NCI-H82 treated with DMSO at 0.1 percent for 48 hours (cell line): Measurements from ENCODE around the gene THADA.
"Not testable (repeated sequence)": the region's sequence is repeated elsewhere in the genome, so short reads cannot be mapped to it uniquely, and the experiment has no call there.

Source experiments
- DNase-seq: peaks from one replicate; lab custom pipeline; 2025; ENCODE audit not compliant: unreplicated experiment; lab: John Stamatoyannopoulos, UW

Gene THADA

DNA sequence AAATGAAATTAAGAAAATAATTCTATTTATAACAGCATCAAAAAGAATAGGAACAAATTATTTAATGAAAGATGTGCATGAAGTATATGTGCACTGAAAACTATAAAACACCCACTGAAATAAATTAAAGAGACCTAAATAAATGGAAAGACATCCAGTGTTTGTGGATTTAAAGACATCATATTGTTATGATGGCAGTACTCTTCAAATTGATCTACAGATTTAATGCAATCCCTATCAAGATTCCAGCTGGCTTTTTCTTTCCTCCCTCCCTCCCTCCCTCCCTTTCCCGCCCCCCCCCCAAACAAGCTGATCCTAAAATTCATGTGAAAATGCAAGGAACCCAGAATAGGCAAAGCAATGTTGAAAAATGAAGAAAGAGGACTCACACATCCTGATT lies 285.9 kb downstream of the THADA start:
- DNase-seq, result no peak

DNA sequence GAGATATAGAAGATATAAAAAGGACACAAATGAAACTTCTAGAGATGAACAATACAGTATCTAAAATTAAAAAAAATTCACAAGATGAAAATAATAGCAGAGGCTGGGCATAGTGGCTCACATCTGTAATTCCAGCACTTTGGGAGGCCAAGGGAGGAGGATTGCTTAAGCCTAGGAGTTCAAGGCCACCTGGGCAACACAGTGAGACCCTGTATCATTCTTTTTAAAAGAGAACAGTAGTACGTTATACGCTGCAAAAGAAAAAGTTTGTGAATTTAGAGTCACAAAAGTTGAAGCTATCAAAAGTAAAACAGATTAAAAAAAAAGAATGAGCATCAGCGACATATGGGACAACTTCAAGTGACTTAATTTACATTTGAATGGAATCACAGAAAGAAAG lies 287.9 kb downstream of the THADA start:
- DNase-seq, result no peak

DNA sequence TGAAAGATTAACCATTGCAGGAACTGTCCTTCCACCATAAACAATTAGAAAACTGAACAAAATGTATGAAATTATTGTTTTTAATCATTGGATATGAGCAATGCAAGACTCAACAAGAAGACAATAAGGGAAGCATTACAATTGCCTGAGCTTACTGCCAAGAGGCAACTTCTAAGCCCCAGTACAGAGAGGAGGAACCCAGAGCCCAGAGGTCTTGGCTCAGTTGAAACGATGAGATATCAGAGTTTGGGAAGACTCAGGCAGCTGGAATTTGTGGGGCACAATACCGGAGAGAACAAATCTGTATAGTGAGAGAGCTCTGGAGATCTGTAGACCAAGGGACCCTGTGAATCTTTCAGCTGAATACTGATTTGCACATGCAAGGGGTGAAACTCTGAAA lies 288.8 kb downstream of the THADA start:
- no peak for DNase-seq

DNA sequence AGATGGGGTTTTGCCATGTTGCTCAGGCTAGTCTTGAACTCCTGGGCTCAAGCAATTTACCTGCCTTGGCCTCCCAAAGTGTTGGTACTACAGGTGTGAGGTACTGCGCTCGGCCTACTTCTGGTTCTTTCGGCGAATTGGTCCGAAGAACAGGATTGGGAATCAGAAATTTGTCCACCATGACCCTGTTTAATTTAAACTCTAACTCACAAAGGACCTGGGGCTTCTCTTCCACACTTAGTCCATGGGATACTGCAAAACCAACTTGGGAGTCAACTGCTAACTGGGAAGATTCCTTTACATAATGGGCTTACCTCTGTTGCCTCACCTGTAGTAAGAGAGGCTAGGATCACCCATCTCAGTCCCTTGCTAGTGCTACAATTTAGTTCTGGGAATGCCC lies 289.6 kb downstream of the THADA start:
- DNase-seq, result no peak

DNA sequence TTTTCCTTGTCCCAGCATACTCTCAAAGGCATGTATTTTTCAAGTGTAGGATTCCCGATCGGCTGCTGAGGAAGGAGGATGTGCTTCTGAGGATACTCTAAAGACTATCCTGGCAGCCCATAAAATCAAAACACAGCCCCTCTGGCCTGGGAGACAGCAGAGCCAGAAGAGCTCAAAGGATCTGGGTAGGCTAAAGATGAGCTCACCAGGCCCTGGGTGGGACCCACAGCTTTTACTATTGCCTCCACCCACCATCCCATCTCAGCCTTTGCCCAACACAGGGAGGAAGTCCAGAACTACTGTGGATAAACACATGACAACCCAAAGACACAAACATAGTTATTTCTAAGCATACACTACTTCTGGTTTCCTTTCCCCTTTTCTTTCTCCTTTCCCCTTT lies 290.3 kb downstream of the THADA start:
- no peak for DNase-seq

DNA sequence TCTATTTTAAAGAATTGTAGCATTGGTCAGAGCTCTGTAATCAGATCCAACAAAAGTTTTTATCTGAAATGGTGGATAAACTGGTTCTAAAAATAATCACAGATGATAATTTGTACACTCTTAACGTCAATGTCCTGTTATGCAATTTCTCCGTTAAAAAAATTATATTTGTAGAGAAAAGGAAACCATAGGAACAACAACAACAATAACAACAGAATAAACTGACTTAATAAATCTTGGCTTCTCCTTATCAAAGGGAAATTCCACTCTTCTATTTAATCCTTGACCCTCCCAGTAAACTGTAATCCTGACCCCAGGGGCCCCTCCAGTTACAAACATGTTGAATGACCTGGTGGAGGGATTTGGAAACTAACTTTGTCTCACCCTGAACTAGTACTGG lies 290.8 kb downstream of the THADA start:
- no peak for DNase-seq

DNA sequence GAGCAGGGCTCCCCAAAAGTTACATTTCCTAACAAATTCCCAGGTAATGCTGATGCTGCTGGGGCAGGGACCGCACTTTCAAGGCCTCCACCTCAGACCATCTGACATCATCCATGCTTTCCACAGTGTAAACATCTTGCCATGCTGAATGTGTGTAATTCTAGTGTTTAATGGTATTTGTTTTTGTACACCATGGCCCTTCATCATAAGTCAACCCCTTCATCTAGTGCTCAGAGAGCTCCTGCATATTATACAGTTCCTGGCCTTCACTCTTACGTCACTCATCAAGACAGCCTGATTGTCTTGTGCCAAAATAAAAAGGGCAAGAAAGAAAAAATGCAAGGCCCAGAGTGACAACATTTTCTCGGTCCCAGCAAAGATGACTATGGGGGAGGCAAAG lies 291.9 kb downstream of the THADA start:
- DNase-seq, result no peak

DNA sequence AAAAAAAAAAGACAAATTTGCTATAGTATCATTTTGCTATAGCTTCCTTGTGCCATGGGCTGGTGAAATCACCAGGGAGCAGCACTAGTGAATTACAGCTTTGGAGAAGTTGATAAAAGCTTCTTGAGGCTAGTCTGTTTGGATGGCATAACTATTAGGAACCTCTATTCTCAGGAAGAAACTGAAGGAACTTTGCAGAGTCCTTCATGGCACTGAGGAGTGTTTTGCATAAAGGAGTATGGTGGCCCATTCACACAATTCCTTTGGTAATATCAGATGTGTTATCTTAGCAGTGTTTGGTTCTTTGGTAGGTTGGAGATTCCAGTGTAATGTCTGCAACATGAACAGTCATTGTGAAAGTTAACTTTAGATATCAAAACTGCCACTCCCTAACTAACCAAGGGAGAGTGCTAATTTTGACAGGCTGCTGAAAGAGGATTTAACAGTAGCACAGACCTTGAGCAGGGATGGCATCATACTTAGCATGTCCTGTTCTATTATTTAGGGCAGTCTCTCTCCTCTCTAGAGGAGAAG lies 292.8 kb downstream of the THADA start:
- DNase-seq, result no peak

DNA sequence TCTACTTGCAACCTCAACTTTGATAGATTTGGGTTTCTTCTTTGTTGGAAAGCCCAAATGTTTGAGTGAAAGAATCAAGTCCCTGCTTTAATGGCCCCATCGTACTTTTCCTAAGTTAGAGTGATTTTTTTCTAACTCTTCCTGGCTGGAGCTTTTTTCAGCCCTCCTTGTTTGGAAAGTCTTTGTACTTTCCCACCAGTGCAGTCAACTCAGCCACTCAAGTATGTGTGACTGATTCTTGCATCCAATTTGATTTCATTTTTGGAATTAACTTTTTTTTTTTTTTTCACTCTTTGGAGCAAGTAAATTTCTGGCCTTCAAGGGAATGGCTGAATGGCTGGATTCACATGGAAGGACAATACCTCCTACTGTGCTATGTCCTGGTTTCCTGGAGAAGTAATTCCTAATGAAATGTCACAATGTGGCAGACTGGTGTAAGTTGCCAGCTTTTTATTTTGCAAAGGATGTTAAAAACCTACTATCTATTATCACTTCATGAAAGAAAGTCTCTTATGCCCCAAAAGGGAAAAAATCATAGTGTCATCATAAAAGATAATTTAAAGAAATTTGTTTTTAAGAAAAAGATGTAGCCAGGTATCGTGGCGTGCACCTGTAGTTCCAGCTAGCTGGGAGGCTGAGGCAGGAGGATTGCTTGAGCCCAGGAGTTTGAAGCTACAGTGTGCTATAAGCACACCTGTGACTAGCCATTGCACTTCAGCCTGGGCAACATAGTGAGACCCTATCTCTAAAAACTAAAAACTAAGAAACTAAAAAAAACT lies 293.5 kb downstream of the THADA start:
- DNase-seq, result no peak

DNA sequence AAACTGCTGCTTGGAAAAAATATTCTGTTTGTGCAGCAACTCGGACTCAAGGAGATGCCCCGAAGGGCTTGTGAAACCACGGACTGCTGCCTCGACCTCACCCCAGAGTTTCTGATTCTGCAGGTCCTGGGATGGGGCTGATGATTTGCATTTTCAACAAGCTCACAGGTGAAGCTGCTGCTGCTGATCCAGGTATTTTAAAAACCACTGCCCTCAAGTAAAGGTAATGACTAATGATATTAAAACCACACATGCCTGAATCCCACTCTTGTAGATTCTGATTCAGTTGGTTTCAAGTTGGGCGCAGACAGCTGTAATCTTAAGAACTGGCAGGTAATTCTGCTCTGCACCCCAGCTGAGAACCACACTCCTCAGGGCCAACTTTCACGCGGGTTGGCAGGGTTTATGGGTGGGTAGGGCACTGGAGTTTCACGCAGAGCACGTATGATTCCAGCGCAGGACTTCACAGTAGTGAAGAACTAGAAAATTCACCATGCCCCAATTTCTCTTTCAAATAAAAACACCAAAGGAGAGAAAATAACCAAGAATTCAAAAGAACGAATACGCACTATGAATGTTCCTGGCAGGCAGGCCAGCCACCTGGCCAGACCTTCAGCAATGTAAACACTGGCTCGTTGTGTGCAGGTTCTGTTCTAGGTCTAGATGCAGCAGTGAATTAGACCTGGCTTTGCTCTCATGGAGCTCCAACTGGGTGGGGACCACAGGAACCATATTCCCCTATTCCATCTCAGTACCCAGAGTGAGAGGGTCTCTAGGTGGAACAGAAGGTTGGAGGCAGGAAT lies 294.9 kb downstream of the THADA start:
- DNase-seq, result no peak

DNA sequence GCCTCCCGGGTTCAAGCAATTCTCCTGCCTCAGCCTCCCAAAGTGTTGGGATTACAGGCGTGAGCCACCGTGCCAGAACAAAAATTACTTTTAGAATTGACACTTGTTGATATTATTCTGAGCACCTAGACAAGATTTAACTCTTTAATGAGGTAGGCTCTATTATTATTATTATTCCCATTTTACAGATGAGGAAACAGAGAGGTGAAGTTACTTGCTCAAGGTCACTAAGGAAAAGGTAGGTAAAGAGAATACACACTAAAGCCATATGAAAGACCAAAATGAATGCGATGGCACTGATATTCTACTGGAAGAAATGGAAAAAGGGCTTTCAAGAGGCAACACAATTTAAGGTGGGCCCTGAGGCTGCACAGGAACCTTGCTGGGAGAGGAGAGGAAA lies 295.6 kb downstream of the THADA start:
- no peak for DNase-seq

DNA sequence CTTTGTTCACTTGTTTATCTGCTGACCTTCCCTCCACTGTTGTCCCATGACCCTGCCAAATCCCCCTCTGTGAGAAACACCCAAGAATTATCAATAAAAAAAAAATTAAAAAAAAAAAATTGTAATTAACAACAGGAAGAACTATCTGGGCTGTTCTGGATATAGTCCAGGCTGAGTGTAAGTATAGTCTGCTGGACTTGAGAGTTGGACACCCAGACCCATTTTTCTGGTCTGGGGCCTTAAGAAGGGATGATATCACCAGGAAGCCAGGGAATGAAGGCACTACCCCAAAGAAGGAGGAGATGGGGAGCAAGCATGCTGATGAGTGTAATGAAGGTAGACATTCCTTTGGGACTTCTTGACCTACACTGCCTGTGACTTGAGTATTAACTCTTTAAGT lies 297.3 kb downstream of the THADA start:
- peak; percentile 29 for DNase-seq

DNA sequence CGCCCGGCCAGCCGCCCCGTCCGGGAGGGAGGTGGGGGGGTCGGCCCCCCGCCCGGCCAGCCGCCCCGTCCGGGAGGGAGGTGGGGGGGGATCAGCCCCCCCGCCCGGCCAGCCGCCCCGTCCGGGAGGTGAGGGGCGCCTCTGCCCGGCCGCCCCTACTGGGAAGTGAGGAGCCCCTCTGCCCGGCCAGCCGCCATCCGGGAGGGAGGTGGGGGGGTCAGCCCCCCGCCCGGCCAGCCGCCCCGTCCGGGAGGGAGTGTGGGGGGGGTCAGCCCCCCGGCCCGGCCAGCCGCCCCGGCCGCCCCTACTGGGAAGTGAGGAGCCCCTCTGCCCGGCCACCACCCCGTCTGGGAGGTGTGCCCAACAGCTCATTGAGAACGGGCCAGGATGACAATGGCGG lies 298.1 kb downstream of the THADA start:
- DNase-seq, result not testable (repeated sequence)

DNA sequence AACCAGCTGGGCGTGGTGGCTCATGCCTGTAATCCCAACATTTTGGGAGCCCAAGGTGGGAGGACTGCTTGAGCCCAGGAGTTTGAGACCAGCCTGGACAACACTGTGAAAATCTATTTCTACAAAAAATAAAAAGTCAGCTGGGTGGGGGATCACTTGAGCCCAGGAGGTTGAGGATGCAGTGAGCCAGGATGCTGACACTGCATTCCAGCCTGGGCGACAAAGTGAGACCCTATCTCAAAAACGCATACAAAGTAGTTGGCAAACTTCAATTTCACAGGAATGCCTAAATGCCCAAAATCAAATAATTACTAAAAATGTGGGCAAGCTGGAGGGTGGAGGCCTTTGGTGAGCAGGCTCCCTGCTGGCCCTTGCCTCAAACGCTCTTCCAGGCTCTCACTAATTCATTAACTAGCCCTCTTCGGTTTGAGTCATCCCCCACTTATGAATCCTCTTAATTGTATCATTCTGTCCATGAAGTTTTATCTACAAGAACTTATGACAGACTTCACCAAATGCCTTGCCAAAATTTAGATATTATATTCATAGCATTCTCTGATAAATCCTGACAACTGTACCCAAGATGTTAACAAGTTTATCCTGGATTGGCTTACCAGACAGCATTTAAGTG lies 300.8 kb downstream of the THADA start:
- DNase-seq, result no peak

DNA sequence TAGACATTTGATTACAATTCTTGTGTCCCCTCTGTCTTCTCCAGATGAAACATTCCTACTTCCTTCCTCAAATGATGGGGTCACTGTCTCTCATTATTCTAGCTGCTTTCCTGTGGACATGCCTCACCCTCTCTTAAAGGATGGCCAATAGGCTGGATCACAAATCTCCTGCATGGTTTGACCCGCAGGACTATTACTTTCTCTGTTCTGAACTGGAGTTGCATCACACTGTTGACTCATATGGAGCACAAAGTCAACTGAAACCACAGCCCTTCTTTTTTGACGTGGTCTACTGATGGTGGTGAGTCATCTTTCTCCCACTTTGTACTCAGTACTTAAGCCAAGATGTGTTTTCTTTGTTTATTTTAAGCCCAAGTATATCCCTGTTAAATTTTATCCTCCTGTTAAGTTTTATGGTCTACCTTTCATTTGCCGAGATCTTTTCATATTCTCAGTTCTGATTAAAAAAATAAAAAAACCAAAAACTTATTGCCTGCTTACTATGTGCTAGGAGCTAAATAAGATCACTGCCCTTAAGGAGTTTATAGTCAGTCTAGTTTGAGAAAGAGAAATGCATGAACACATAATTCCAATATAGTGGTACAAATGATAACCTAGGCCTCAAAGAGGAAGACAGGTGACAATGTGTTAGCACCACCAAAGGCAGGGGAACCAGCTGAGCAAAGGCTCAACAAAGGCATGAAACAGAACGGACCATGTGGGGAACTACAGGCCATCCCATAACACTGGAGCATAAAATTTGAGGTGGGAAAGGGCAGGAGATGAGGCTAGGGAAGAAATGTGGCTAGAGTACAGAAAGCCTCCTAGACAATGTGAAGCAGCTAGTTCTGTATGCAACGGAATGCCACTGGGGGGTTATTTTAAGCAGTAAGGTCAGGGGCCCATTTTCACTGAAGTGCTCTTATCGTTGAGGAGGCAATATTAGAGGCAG lies 301.8 kb downstream of the THADA start:
- no peak for DNase-seq

DNA sequence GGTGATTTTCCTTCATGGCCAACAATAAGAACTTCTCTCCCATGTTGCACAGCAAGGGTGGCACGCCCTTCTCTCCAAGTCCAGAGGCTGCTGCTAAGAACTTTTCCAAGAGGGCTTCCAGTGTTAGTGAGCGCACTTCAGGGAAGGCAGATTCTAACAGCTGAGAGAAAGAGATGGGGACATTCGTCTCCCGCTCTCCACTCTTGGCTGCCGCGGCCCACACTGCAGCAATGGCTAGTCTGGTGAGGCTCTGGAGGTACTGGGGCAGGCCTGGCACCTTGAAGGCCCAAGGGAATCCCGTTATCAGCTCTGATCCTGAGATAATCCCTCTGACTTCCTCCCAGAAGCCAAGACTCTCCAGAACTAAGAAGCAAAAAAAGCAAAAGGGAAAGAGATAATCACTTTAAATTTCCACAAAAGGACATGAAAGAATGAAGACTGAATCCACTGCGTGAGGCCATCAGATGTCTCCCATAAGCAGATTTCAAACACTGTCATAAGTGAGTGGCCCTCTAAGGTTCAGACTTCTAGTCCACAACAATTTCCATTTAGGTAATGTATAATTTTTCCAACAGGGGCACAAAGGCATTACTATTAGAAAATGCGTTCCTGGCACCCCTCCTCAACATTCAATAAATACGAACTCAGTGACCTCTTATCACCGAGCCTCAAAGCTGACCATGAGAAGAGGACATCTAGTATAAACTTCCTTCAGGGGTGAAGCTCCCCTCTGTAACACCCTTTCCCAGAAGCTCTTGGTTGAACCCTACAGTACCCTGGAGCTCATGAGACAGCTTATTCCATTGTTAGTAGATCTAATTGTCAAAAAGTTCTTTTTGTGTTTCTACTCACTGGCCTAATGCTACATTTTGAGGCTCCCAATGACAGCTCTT lies 302.7 kb downstream of the THADA start:
- DNase-seq, result peak; percentile 23

DNA sequence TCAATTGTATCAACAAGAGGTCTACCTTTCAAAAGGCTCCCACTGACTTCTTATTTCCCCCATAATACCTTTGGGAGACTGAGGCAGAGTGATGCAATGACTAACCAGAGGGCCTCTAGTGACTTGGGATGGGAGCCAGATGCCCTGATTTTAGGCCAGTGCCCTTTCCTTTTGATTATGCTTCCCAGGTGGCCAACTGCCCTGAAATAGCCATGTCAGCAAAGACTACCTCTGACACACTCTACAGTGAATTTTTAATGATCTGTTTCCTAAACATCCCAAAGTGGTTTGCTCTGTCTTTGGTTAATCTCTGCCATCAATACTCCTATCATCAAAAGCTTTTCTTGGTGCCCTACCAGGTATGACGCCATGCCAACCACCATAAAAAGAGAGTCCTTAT lies 303.5 kb downstream of the THADA start:
- DNase-seq, result no peak

DNA sequence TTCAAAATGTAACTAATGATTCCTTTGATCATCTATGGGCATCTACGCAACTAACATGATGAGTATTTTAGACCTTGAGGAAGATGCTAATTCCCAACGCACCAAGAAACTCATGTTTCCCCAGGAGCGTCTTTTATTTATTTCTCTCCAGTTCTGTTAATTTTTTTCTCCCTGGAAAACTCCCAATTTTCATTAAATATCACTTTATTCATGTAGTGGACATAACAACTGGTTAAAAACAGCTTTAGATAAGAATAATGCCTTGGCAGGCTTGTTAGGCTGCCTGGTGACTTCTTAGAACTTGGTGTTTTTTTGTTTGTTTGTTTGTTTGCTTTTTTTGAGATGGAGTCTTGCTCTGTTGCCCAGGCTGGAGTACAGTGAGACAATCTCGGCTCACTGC lies 306.5 kb downstream of the THADA start:
- no peak for DNase-seq

DNA sequence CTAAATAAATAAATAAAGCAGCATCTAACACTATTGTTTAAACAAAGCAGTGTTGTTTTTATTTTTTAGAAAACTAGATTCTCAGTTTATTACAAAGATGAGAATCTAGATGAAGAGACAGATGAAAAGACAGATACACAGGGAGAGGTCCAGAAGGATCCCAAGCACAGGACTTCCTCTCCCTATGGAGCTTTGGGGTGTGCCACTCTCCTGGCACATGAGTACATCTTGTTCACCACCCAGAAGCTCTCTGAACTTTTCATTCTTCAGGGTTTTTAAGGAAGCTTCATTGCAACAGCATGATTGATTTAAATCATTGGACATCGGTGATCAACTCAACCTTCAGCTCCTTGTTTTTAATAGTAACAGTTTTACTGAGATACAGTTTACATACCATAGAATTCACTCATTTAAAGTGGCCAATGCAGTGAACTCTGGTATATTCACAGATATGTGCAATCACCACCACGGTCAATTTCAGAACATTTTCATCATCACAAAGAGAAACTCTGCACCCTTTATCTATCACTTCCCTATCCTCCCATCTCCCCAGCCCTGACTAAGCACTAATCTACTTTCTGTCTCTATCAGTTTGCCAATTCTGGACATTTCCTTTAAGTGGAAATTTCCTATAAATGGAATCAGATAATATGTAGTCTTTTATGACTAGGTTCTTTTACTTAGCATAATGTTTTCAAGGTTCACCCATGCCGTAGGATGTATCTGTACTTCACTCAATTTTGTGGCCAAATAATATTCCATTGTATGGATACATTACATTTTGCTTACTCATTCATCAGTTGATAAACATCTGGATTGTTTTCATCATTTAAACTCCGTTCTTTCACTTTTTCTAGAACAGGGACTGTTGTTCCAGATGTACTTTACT lies 307.2 kb downstream of the THADA start:
- no peak for DNase-seq
